Heart left ventricle (tissue), 13 donors: ENCODE results near the gene ANXA11.

Experiments used
- CTCF ChIP-seq, 12 donors: fragments of 200-600 bp; sonication (generic) in 4 of 12; IDR thresholded peaks; one replicate each; pipeline versions ENCODE4 v1.5.0 to v1.8.0; 2018 to 2022; ENCODE audit warnings: antibody characterized with exemption in 12 of 12, mild to moderate bottlenecking in 5 of 12
- POLR2A ChIP-seq, 2 donors: fragments of 450-650 bp; IDR thresholded peaks; one replicate each; pipeline ENCODE4 v1.6.1; 2017; ENCODE audit warnings: antibody characterized with exemption in 2 of 2, mild to moderate bottlenecking in 2 of 2, moderate library complexity in 2 of 2
- donor health status: ischemic (EF 13 %, LVEDD 7.1; RV severe dilation, severe dysfunction).
- donor health status: DM: no; HTN: yes; CAD: no.
- donor health status: DM: no; HTN: no; CAD: no.
- donor health status: ischemic (EF 25% LVEDD 6.9; RV normal size, moderate dysfunction).
- donor health status: ischemic (EF 25% LVEDD 5.7; RV mildly dilated, moderate dysfunction).
- donor health status: ischemic (EF 35%, LVEDD 5.7; RV mildly dilated, moderate dysfunction).
- donor health status: nonischemic (EF 11% LVEDD 7.7; RV severe dilation, severe dysfunction).
- donor health status: DM: yes; HTN: yes; CAD: no.
- donor health status: PGD.
- donor health status: ischemic (EF 29% LVEDD 5.4; RV normal size, mild dysfunction).
- donor health status: nonischemic (EF 23%, LVEDD 6.1; RV moderate dilation, normal function).

GRCh38 chr10:80196950-80197315, 8.4 kb downstream of the ANXA11 start:
- TF ChIP-seq CTCF (IDR thresholded peaks at IDR 0.05) = no peak
- no peak for TF ChIP-seq POLR2A (IDR thresholded peaks at IDR 0.05)
